Keratinocyte (primary cell): Measurements from ENCODE around the gene BTBD3. TPM values are rescaled to one million over a fixed set of nuclear protein-coding genes. Genes with fewer than 3 reads are reported as not detected.

Experiments used
- DNase-seq: peaks from one replicate; pipeline ENCODE4 v3.0.0-alpha.2; 2011; ENCODE audit warnings: low read depth, missing footprints, low spot score
- FAIRE-seq: peaks from 2 replicates; lab custom pipeline; 2011; peaks lifted over from hg19 to GRCh38; lab: Jason Lieb, UNC
- H2AFZ ChIP-seq: 2 replicates; pipeline ENCODE4 v1.6.0; 2012; ENCODE audit warnings: low read length, control low read depth, inconsistent platforms; ENCODE audit not compliant: control insufficient read depth
- H3K27ac ChIP-seq: 2 replicates; pipeline ENCODE4 v1.5.1; 2011; ENCODE audit warnings: low read length; ENCODE audit not compliant: control insufficient read depth, insufficient read depth
- H3K27me3 ChIP-seq: 3 replicates; pipeline ENCODE4 v1.6.0; 2011; ENCODE audit warnings: low read length; ENCODE audit not compliant: control insufficient read depth, insufficient read depth; ENCODE audit errors: extremely low read depth
- H3K36me3 ChIP-seq, 2 experiments: 2 replicates in 1 of 2; 3 replicates in 1 of 2; pipeline ENCODE4 v1.5.1; 2011; ENCODE audit warnings: low read length in 2 of 2, mild to moderate bottlenecking in 1 of 2; ENCODE audit not compliant: control insufficient read depth in 2 of 2, insufficient read depth in 2 of 2; ENCODE audit errors: extremely low read depth in 1 of 2
- H3K4me1 ChIP-seq: 3 replicates; pipeline ENCODE4 v1.5.1; 2011; ENCODE audit warnings: low read length; ENCODE audit not compliant: control insufficient read depth, insufficient read depth; ENCODE audit errors: extremely low read depth
- H3K4me2 ChIP-seq: 3 replicates; pipeline ENCODE4 v1.6.0; 2011; ENCODE audit warnings: low read depth, low read length; ENCODE audit not compliant: control insufficient read depth, insufficient read depth; ENCODE audit errors: extremely low read depth
- H3K4me3 ChIP-seq, 3 experiments: fragments of 200-600 bp in 1 of 3; sonication (generic) in 1 of 3; 2 replicates in 2 of 3; 3 replicates in 1 of 3; pipeline ENCODE4 v1.5.1; 2011 to 2016; ENCODE audit warnings: low read length in 3 of 3, mild to moderate bottlenecking in 3 of 3, control low read depth in 2 of 3, inconsistent platforms in 1 of 3, low read depth in 1 of 3, mixed read lengths in 1 of 3, mixed run types in 1 of 3, moderate library complexity in 1 of 3; ENCODE audit not compliant: control insufficient read depth in 2 of 3, insufficient read depth in 2 of 3; ENCODE audit errors: extremely low read depth in 1 of 3
- H3K79me2 ChIP-seq: 2 replicates; pipeline ENCODE4 v1.6.0; 2012; ENCODE audit warnings: low read length; ENCODE audit not compliant: control insufficient read depth, insufficient read depth
- H3K9ac ChIP-seq: 3 replicates; pipeline ENCODE4 v1.6.0; 2011; ENCODE audit warnings: low read length; ENCODE audit not compliant: control insufficient read depth, insufficient read depth; ENCODE audit errors: extremely low read depth
- H3K9me1 ChIP-seq: 3 replicates; pipeline ENCODE4 v1.6.0; 2011; ENCODE audit warnings: low read length; ENCODE audit not compliant: control insufficient read depth, insufficient read depth; ENCODE audit errors: extremely low read depth
- H3K9me3 ChIP-seq: 2 replicates; pipeline ENCODE4 v1.5.1; 2012; ENCODE audit warnings: low read depth, low read length; ENCODE audit not compliant: control insufficient read depth
- H4K20me1 ChIP-seq: 3 replicates; pipeline ENCODE4 v1.6.0; 2011; ENCODE audit warnings: low read length; ENCODE audit not compliant: control insufficient read depth, insufficient read depth; ENCODE audit errors: extremely low read depth
- EZH2 ChIP-seq: IDR thresholded peaks from one replicate; pipeline ENCODE4 v1.6.1; 2012; ENCODE audit warnings: inconsistent platforms, mild to moderate bottlenecking, low read length, moderate library complexity
- dilution Hi-C: fragments of 300-500 bp; cut with MboI; formaldehyde crosslinking; loops from one replicate; pipeline ENCODE4 v1.7.0; 2020; ENCODE audit warnings: low sequenced_read_pairs; ENCODE audit not compliant: extremely low pct_ligation_motif_present
- polyA plus RNA-seq, 5 experiments: library from polyadenylated mRNA; depleted of rRNA in 3 of 5; stranded (reverse) in 3 of 5; stranded (forward) in 1 of 5; unstranded in 1 of 5; fragments of >200 nt; gene quantifications; 1 replicate in 1 of 5; 2 replicates in 3 of 5; 3 replicates in 1 of 5; pipeline versions ENCODE4 v1.2.1 to v1.2.3, GENCODE V29; 2011 to 2012; ENCODE audit warnings: missing spikeins in 2 of 5, low read depth in 1 of 5, low replicate concordance in 1 of 5
- TF ChIP-seq, protein P1 (sequence below), 3 experiments: IDR thresholded peaks in 1 of 3; conservative IDR thresholded peaks in 1 of 3; optimal IDR thresholded peaks in 1 of 3; 2 replicates in 2 of 3; 3 replicates in 1 of 3; pipeline versions ENCODE3 to v1.5.1; 2011; ENCODE audit warnings: low read length in 3 of 3, mild to moderate bottlenecking in 3 of 3, moderate library complexity in 2 of 3, control low read depth in 1 of 3, inconsistent platforms in 1 of 3; ENCODE audit not compliant: insufficient read depth in 2 of 3; ENCODE audit errors: extremely low read depth in 1 of 3

The BTBD3 gene
- polyA plus RNA-seq, 1 donor (not counting 4 experiments of a cell fraction or from before 2014, with no cell fraction given), result 29.5 TPM

DNA sequence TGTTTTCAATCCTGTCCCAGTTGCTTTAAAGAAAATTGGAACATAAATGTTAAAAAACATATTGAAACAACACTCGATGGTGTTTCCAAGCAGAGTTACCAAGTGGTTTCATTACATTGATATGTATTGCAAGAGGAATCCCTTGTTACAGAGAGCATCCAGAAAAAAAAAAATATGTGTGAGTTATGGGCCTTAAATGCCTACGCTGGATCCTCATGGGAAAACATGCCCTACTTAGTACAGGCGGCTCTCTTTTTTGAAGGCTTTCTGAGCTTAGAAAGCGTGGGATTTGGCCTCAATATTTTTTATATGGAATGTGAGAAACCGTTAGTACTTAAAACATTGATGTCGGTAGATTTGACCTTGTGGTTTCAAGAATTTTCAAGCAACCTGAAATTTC is 26.1 kb downstream of the BTBD3 start:
- Histone ChIP-seq H3K4me2 (no peak overlapping the region), H3K4me3 (no peak overlapping the region), H4K20me1 (no peaks in the 10 kb centered on the region), H3K79me2 (no peaks in the 10 kb centered on the region), H3K27ac (no peak overlapping the region), H3K27me3 (no peaks in the 10 kb centered on the region), H2AFZ (no peak overlapping the region), H3K9me3 (no peaks in the 10 kb centered on the region), H3K9me1 (no peaks in the 10 kb centered on the region), H3K9ac (no peak overlapping the region), H3K4me1 (no peaks in the 10 kb centered on the region), H3K36me3 (no peaks in the 10 kb centered on the region)
- no peak for TF ChIP-seq EZH2
- TF ChIP-seq, protein P1, sequence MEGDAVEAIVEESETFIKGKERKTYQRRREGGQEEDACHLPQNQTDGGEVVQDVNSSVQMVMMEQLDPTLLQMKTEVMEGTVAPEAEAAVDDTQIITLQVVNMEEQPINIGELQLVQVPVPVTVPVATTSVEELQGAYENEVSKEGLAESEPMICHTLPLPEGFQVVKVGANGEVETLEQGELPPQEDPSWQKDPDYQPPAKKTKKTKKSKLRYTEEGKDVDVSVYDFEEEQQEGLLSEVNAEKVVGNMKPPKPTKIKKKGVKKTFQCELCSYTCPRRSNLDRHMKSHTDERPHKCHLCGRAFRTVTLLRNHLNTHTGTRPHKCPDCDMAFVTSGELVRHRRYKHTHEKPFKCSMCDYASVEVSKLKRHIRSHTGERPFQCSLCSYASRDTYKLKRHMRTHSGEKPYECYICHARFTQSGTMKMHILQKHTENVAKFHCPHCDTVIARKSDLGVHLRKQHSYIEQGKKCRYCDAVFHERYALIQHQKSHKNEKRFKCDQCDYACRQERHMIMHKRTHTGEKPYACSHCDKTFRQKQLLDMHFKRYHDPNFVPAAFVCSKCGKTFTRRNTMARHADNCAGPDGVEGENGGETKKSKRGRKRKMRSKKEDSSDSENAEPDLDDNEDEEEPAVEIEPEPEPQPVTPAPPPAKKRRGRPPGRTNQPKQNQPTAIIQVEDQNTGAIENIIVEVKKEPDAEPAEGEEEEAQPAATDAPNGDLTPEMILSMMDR (optimal IDR thresholded peaks at IDR 0.05 in 1 of 3, IDR thresholded peaks at IDR 0.05 in 1 of 3, conservative IDR thresholded peaks at IDR 0.05 in 1 of 3; ENCODE audit: extremely low read depth in 1 of 3, insufficient read depth in 2 of 3, low read length in 3 of 3), result no peak
- dilution Hi-C loops, result no loop called here
- FAIRE-seq (no peak), DNase-seq (no peak)

DNA sequence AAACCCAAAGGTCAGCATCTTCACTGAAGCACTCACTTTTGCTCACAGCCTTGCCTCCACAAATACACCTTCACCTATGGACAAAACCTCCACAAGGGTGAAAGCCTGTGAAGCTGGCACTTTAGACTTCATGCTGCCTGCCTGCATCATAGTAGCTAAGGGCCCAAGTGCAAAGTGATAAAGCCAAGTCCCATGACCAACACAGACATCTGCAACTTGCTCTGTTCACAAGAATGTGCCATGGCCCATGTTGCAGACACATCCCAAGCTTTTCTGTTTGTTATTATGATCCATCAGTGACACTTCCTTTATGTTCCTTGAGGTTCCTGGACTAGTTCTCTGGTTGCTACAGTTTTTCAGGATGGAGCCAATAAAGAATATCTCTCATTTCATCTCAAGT is 31.1 kb downstream of the BTBD3 start:
- H3K27me3 ChIP-seq, result no peaks in the 10 kb centered on the region
- no peaks in the 10 kb centered on the region for H4K20me1 ChIP-seq
- H2AFZ ChIP-seq, result no peak overlapping the region
- no peaks in the 10 kb centered on the region for H3K4me1 ChIP-seq
- DNase-seq, result no peak
- FAIRE-seq, result no peak
- no peak overlapping the region for H3K4me2 ChIP-seq
- H3K9me3 ChIP-seq, result no peaks in the 10 kb centered on the region
- no peak overlapping the region for H3K9ac ChIP-seq
- no peaks in the 10 kb centered on the region for H3K9me1 ChIP-seq
- TF ChIP-seq, protein P1 (optimal IDR thresholded peaks at IDR 0.05 in 1 of 3, IDR thresholded peaks at IDR 0.05 in 1 of 3, conservative IDR thresholded peaks at IDR 0.05 in 1 of 3; ENCODE audit: extremely low read depth in 1 of 3, insufficient read depth in 2 of 3, low read length in 3 of 3), result no peak
- TF ChIP-seq EZH2, result no peak
- no peaks in the 10 kb centered on the region for H3K79me2 ChIP-seq
- dilution Hi-C loops, result no loop called here
- H3K4me3 ChIP-seq, result no peak overlapping the region
- H3K36me3 ChIP-seq, result no peaks in the 10 kb centered on the region
- H3K27ac ChIP-seq, result no peak overlapping the region
